Heart left ventricle (tissue), 13 donors: ENCODE measurements around the gene HDAC4.

Experiments
- CTCF ChIP-seq, 12 donors: fragments of 200-600 bp; sonication (generic) in 4 of 12; IDR thresholded peaks; one replicate each; pipeline versions ENCODE4 v1.5.0 to v1.8.0; 2018 to 2022; ENCODE audit warnings: antibody characterized with exemption in 12 of 12, mild to moderate bottlenecking in 5 of 12
- POLR2A ChIP-seq, 2 donors: fragments of 450-650 bp; IDR thresholded peaks; one replicate each; pipeline ENCODE4 v1.6.1; 2017; ENCODE audit warnings: antibody characterized with exemption in 2 of 2, mild to moderate bottlenecking in 2 of 2, moderate library complexity in 2 of 2
- donor health status: ischemic (EF 13 %, LVEDD 7.1; RV severe dilation, severe dysfunction).
- donor health status: DM: no; HTN: yes; CAD: no.
- donor health status: DM: no; HTN: no; CAD: no.
- donor health status: ischemic (EF 25% LVEDD 6.9; RV normal size, moderate dysfunction).
- donor health status: ischemic (EF 25% LVEDD 5.7; RV mildly dilated, moderate dysfunction).
- donor health status: ischemic (EF 35%, LVEDD 5.7; RV mildly dilated, moderate dysfunction).
- donor health status: nonischemic (EF 11% LVEDD 7.7; RV severe dilation, severe dysfunction).
- donor health status: DM: yes; HTN: yes; CAD: no.
- donor health status: PGD.
- donor health status: ischemic (EF 29% LVEDD 5.4; RV normal size, mild dysfunction).
- donor health status: nonischemic (EF 23%, LVEDD 6.1; RV moderate dilation, normal function).

DNA sequence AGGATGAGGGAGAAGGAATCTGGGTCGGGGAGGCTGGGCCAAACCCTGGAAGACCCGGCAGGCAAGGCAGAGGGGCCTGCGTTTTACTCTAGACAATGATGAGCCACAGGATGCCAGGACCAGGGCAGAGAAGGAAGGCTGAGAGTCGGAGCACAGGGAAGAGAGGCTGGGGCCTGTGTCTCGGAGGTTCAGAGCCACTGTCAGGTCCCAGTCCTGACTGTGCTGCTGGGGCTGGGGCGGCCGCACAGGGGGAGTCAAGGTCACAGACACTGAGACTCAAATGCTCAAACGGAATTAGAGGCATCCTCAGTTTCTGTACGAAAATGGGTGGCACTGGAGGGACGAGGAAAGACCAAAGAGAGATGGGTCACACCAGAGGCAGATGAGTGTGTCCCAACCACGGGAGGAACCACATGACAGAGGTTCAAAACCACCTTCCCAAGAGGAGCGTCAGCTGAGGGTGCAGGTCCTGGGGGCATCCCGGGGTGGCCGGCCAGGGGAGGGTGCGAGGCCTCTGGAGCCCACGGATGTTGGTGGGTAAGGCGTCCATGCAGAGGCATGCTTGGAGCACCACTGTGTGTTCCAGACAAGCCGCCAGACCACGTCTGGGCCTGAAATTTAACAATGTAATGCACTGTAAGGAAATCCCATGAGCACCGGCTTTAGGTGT is 14.7 kb downstream of the HDAC4 start:
- no peak for TF ChIP-seq POLR2A (IDR thresholded peaks at IDR 0.05)
- TF ChIP-seq CTCF (IDR thresholded peaks at IDR 0.05): no peak
